K562 (cell line): ENCODE results near the gene JPT1. TPM values are rescaled to one million over a fixed set of nuclear protein-coding genes. Genes with fewer than 3 reads are reported as not detected.
A peak's percentile ranks its signal among the peaks of the same experiment; 100 is the strongest.

Experiments used
- ATF7 ChIP-seq: fragments of 450-650 bp; IDR thresholded peaks from 2 replicates; pipeline ENCODE4 v1.7.1; 2014; ENCODE audit warnings: mild to moderate bottlenecking, moderate library complexity
- CEBPG ChIP-seq, 3 experiments: fragments of 200-800 bp in 1 of 3; sonication (Bioruptor generic) in 1 of 3; sonication (generic) in 1 of 3; formaldehyde crosslinking in 1 of 3; IDR thresholded peaks in 2 of 3; conservative IDR thresholded peaks in 1 of 3; 2 replicates each; pipeline versions ENCODE4 v1.6.1 to v1.8.0; 2016 to 2022; ENCODE audit warnings: missing compliant biosample characterization in 2 of 3, missing genetic modification characterization in 2 of 3, mild to moderate bottlenecking in 1 of 3, missing genetic modification reagents in 1 of 3
- COPS2 ChIP-seq: fragments of 450-650 bp; conservative IDR thresholded peaks from 2 replicates; pipeline ENCODE4 v1.6.1; 2016; ENCODE audit warnings: mild to moderate bottlenecking, moderate library complexity
- CREB3 ChIP-seq: fragments of 450-650 bp; conservative IDR thresholded peaks from 2 replicates; pipeline ENCODE4 v1.6.1; 2016; ENCODE audit warnings: missing genetic modification characterization, low read depth, mild to moderate bottlenecking, missing compliant biosample characterization, moderate library complexity
- DNMT1 ChIP-seq: fragments of 450-650 bp; IDR thresholded peaks from 2 replicates; pipeline ENCODE4 v1.6.1; 2016; ENCODE audit warnings: antibody characterized with exemption, mild to moderate bottlenecking
- ETV6 ChIP-seq, 3 experiments: fragments of 150-350 bp in 1 of 3; sonication (generic) in 1 of 3; formaldehyde crosslinking in 1 of 3; IDR thresholded peaks; 2 replicates each; pipeline versions ENCODE4 v1.6.1 to v1.8.0; 2014 to 2022; ENCODE audit warnings: borderline replicate concordance in 2 of 3, low read depth in 2 of 3, antibody characterized with exemption in 1 of 3, low read length in 1 of 3, mild to moderate bottlenecking in 1 of 3, missing genetic modification reagents in 1 of 3
- FOXP4 ChIP-seq: sonication (generic); formaldehyde crosslinking; IDR thresholded peaks from 2 replicates; pipeline ENCODE4 v1.8.0; 2022; ENCODE audit warnings: mild to moderate bottlenecking, missing genetic modification reagents, borderline replicate concordance
- GTF2A2 ChIP-seq: IDR thresholded peaks from 2 replicates; pipeline ENCODE4 v1.6.1; 2016; ENCODE audit warnings: mild to moderate bottlenecking, missing genetic modification characterization, missing compliant biosample characterization
- JUN ChIP-seq, 2 experiments: sonication (generic) in 1 of 2; formaldehyde crosslinking in 1 of 2; IDR thresholded peaks; 2 replicates each; pipeline versions ENCODE4 v1.6.1 to v1.8.0; 2012 to 2022; ENCODE audit warnings: borderline replicate concordance in 2 of 2, mild to moderate bottlenecking in 2 of 2, improper control_type of control experiment in 1 of 2, low read depth in 1 of 2, low read length in 1 of 2, missing genetic modification reagents in 1 of 2
- JUND ChIP-seq, 2 experiments: IDR thresholded peaks; 2 replicates in 1 of 2; 3 replicates in 1 of 2; pipeline ENCODE4 v1.6.1; 2011; ENCODE audit warnings: borderline replicate concordance in 2 of 2, low read depth in 2 of 2, low read length in 2 of 2, improper control_type of control experiment in 1 of 2, missing biosample characterization in 1 of 2, missing genetic modification characterization in 1 of 2, missing genetic modification reagents in 1 of 2
- KLF10 ChIP-seq: fragments of 250-450 bp; sonication (Bioruptor Pico); IDR thresholded peaks from 2 replicates; pipeline ENCODE4 v1.6.1; 2021; ENCODE audit warnings: matching md5 sums
- LARP7 ChIP-seq: fragments of 450-650 bp; IDR thresholded peaks from 2 replicates; pipeline ENCODE4 v1.6.1; 2016
- MAZ ChIP-seq, 2 experiments: fragments of 450-650 bp in 1 of 2; sonication (generic) in 1 of 2; formaldehyde crosslinking; IDR thresholded peaks in 1 of 2; conservative IDR thresholded peaks in 1 of 2; 2 replicates each; pipeline versions ENCODE4 v1.4.0 to v1.5.0; 2020; ENCODE audit warnings: mild to moderate bottlenecking in 1 of 2, missing genetic modification reagents in 1 of 2
- NR2F6 ChIP-seq: fragments of 450-650 bp; formaldehyde crosslinking; IDR thresholded peaks from 2 replicates; pipeline ENCODE4 v1.4.0; 2020; ENCODE audit warnings: mild to moderate bottlenecking
- RBM15 ChIP-seq: fragments of 200-400 bp; formaldehyde crosslinking; IDR thresholded peaks from 2 replicates; pipeline ENCODE4 v1.6.1; 2018; ENCODE audit warnings: mild to moderate bottlenecking, low read length, moderate library complexity; ENCODE audit not compliant: insufficient read depth
- RBM17 ChIP-seq: fragments of 200-400 bp; formaldehyde crosslinking; IDR thresholded peaks from 2 replicates; pipeline ENCODE4 v1.6.1; 2017; ENCODE audit warnings: low read depth, mild to moderate bottlenecking, low read length, borderline replicate concordance
- RBM22 ChIP-seq: fragments of 200-400 bp; formaldehyde crosslinking; IDR thresholded peaks from 2 replicates; pipeline ENCODE4 v1.6.1; 2018; ENCODE audit warnings: low read length, low read depth; ENCODE audit not compliant: poor library complexity, severe bottlenecking
- SFPQ ChIP-seq: fragments of 200-400 bp; formaldehyde crosslinking; IDR thresholded peaks from 2 replicates; pipeline ENCODE4 v1.6.1; 2017; ENCODE audit warnings: mild to moderate bottlenecking, low read depth, low read length, moderate library complexity
- TAF1 ChIP-seq: IDR thresholded peaks from 2 replicates; pipeline ENCODE4 v1.6.1; 2011; ENCODE audit warnings: mild to moderate bottlenecking, low read length, moderate library complexity; ENCODE audit not compliant: insufficient read depth, control insufficient read depth, severe bottlenecking; ENCODE audit errors: extremely low read depth
- ZSCAN32 ChIP-seq: fragments of 450-650 bp; formaldehyde crosslinking; IDR thresholded peaks from 2 replicates; pipeline ENCODE4 v1.4.0; 2020; ENCODE audit warnings: mild to moderate bottlenecking, moderate library complexity
- polyA plus RNA-seq, 8 experiments: library from polyadenylated mRNA; depleted of rRNA in 4 of 8; stranded (reverse) in 5 of 8; unstranded in 3 of 8; fragments of >200 nt; fragmentation: Nextera tagmentation in 2 of 8; fragmentation: Illumina TruSeq in 1 of 8; extraction: Ambion mirVana in 2 of 8; extraction: Trizol in 1 of 8; gene quantifications; 2 replicates each; pipeline versions ENCODE4 v1.2.1 to v1.2.3, GENCODE V29; 2011 to 2014; ENCODE audit warnings: inconsistent platforms in 1 of 8, missing spikeins in 1 of 8
- total RNA-seq, 7 experiments: library from RNA; depleted of rRNA in 6 of 7; stranded (reverse); fragments of >200 nt in 6 of 7; fragmentation: Illumina TruSeq in 2 of 7; extraction: Trizol in 2 of 7; gene quantifications; 2 replicates each; pipeline versions ENCODE4 v1.2.1 to v1.2.3, GENCODE V29; 2011 to 2021; ENCODE audit warnings: low replicate concordance in 1 of 7

JPT1 gene
- total and polyA plus RNA-seq, 9 of the 15 experiments (the other 6 are each of a cell fraction or from before 2014, with no cell fraction given) = 56.7 to 292 (median 144) TPM

- TF ChIP-seq CREB3 = no peak
- TF ChIP-seq FOXP4 = no peak
- TF ChIP-seq JUN (IDR thresholded peaks at IDR 0.05; ENCODE audit: borderline replicate concordance, low read depth, low read length) = no peak
- 0 out of 2 replicates have a peak, but pooled peaks have one; percentile 41 for TF ChIP-seq JUN (CRISPR knock-in tag; IDR thresholded peaks at IDR 0.05; ENCODE audit: borderline replicate concordance)
- TF ChIP-seq NR2F6 (CRISPR knock-in tag) = no peak
- no peak for TF ChIP-seq LARP7
- TF ChIP-seq KLF10 (CRISPR knock-in tag) = no peak
- TF ChIP-seq ATF7 = no peak
- TF ChIP-seq ETV6 (IDR thresholded peaks at IDR 0.05; ENCODE audit: borderline replicate concordance in 1 of 2, low read depth in 2 of 2, low read length in 1 of 2) = no peak
- TF ChIP-seq ETV6 (CRISPR knock-in tag; IDR thresholded peaks at IDR 0.05; ENCODE audit: borderline replicate concordance) = no peak
- peak in 1 of 2 experiments; percentile 4; a peak in 2 of 4 replicates for TF ChIP-seq MAZ (CRISPR knock-in tag; conservative IDR thresholded peaks at IDR 0.05 in 1 of 2, IDR thresholded peaks at IDR 0.05 in 1 of 2)
- TF ChIP-seq CEBPG (CRISPR knock-in tag; IDR thresholded peaks at IDR 0.05) = peak; percentile 21; the same call in 1 of the 2 replicates
- no peak for TF ChIP-seq CEBPG (tag; conservative IDR thresholded peaks at IDR 0.05 in 1 of 2, IDR thresholded peaks at IDR 0.05 in 1 of 2)
- TF ChIP-seq JUND (IDR thresholded peaks at IDR 0.05; ENCODE audit: borderline replicate concordance, low read depth, low read length) = no peak
- TF ChIP-seq JUND (tag; IDR thresholded peaks at IDR 0.05; ENCODE audit: borderline replicate concordance, low read depth, low read length) = no peak
- TF ChIP-seq DNMT1 = no peak
- TF ChIP-seq GTF2A2 = no peak
- TF ChIP-seq ZSCAN32 (CRISPR knock-in tag) = no peak
- no peak for TF ChIP-seq RBM17
- TF ChIP-seq TAF1 = no peak
- TF ChIP-seq RBM15 = no peak
- no peak for TF ChIP-seq COPS2
- no peak for TF ChIP-seq RBM22
- no peak for TF ChIP-seq SFPQ
Observed at GRCh38 chr17:75181608-75182318, 27.5 kb upstream of the JPT1 start (continued).
